DMS153 treated with DMSO at 0.1 percent for 48 hours (cell line): Measurements from ENCODE around the gene TRPM1.

ENCODE experiments used
- DNase-seq: peaks from one replicate; lab custom pipeline; 2025; ENCODE audit not compliant: unreplicated experiment; lab: John Stamatoyannopoulos, UW

The TRPM1 gene

DNA sequence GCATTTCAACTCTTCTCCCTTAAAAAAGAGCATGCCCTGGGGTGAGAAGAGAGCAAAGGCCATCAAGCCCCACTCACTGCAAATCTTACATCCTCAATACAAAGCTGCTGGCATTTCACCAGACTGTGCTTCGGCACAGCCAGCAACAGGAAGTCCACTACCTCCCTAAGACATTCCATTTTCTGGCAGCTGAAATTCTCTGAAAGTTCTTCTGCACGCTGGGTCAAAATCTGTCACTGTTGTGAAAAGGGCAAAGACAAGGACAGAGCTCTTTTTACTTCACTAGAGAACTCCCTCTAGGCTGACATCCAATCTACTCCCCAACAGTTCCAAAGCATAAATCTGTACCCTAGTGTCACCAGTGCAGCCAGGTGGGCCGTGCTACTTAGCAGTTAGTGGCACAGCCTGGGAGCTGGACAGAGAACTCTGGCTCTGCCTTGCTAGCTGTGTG, 116.4 kb downstream of the TRPM1 start:
- DNase-seq, result no peak

DNA sequence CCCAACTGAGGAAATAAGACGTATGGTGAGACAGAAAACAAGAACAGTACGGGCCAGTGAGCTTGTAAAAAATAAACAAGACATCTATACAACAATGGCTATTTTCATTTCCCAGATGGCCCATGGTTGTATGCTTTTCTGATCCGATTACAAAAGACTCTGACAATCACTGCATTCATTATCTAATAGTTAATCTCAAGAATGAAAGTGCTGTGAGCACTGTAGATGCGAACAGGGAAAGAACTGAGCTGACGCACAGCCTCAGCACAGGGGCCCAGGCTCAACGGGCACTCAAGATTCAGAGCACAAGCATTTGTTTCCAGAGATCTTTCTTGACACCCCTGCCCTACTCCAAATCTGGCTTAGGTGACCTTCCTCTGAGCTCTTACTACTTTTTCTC, 117.0 kb downstream of the TRPM1 start:
- DNase-seq, result no peak

DNA sequence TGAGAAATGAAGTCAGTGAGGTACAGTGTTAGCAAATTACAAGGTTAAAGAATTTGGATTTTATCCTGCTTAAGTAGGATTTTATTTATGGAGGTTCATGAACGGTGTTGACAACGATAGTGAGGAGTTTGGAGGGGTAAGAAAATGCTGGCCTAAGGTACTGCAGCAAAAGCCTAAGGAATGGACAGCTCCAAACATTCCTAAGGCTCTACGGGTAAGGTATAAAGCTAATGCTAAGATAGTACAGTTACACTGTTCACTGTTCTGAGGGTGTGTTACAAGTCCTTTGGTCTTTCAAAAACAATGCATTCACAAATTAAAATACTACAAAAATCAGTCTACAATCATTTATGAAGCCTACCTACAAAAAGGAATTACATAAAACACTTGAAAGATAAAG, 117.4 kb downstream of the TRPM1 start:
- no peak for DNase-seq

DNA sequence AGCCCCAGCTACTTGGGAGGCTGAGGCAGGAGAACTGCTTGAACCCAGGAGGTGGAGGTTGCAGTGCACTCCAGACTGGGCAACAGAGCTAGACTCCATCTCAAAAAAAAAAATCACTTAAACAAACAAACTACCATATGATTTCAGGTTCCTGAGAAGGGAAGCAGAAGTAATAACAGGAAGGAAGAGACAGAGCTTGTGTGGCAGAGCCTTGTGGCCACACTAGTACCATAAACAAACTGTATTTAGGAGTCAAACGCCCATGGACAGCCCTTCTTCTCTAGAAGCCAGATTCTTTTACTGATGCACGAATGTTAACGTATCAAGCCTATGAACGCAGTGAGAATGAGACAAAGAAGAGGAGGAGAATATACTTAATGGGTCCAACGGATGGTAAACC, 122.1 kb downstream of the TRPM1 start:
- DNase-seq, result no peak

DNA sequence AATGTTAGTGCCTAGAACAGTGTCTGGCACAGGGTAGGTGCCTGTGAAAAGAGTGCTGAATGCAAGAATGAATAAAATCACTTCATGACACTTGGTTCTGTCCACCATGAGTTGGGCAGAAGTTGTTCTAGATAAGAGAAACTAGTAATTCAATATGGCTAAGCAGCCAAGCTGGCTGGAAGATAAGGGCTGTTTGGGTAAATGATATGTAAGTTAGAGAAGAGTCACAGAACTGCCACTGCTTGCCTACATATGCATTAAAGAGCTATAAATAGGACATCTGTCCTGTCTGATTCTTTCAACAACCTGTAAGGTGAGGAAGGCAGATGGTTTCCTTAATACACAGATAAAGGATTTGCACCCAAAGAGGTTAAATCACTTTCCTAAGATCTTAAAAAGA, 123.2 kb downstream of the TRPM1 start:
- DNase-seq, result no peak

DNA sequence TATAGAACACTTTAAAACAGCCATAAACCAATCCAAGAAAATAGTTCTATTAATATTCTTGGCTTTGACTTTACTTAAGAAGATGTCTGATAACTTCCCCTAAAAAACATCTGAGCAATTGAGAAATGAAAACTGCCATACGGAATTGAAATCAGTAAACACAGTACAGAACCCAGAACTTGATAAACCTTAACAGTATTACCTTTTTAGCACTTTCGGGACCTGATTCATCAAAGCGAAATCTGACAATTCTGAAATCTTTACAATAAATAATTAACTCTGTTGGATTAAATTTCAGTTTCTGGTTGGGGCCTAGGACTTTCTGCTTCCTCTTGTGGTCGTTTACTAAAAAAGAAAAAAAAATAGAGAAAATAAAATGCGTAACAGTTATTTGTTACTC, 127.4 kb downstream of the TRPM1 start:
- no peak for DNase-seq

DNA sequence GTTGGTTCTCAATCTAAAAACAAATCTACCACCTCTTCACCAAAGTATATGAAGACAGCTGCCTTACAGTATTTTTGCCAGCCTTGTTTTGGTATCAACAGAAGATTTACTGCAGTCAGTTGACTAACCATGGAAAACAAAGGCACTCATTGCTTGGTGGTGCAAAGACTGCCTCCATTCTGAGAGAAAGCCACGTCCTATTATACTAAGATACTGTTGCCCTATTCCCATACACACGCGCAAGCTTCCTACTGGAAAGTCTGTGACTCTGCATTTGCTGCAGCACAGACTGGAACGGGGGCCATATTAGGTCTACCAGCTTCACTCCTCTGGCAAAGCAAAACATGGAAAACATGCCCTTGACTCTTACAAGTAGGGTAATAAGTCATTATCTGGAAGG, 128.1 kb downstream of the TRPM1 start:
- DNase-seq, result no peak

DNA sequence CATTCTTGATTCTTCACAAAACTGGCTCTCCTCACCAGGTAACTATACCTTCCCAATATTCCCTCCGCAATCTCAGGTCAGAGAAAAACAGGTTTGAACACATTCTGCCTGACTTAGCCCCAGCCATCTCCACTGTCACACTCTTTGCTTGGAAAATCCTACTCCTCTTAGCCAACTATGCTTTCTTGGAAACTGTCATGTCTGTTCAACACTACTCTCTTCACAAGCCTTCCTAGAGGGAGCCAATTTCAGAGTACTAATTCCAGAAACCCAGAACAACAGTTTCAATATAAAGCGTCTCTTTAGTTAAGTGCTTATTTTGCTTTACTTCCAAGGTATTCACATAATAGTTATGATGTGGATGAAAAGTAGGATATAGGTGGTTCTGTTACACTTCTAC, 131.8 kb downstream of the TRPM1 start:
- no peak for DNase-seq

DNA sequence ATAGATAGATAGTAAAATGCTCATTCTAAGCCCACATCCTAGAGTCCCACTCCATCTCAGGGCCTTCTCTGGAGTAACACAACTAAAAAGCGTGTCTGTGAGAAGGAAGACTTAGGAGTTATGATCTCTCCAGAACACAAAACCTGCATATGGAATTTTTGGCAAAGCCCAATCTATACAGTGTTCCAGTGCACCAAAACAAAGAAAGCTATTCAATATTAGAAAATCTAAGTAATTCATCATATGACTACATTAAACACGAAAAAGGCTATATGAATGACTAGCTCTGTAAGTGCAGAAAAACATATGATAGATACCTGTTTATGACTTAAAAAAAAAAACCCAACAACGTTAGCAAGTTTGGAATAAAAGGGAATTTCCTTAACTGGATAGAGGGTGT, 137.8 kb downstream of the TRPM1 start:
- DNase-seq, result no peak

DNA sequence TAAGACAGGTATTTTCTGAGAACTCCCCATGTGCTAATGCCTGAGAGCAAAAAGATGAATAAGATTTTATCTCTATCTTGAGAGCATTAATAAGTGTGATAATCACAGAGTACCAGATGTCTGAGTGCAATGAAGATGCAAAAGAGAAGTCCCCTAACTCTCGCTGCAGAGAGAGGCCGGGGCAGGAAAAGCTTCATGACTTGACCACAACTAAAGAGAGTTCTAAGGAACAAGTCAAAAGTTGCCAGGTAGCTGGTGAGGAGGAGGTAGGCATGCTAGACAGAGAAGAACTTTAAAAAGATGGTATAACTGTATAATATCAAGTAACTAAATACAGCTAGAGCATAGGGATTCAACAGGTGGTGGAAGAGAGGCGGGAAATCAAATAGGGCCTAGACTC, 138.9 kb downstream of the TRPM1 start:
- DNase-seq, result no peak

DNA sequence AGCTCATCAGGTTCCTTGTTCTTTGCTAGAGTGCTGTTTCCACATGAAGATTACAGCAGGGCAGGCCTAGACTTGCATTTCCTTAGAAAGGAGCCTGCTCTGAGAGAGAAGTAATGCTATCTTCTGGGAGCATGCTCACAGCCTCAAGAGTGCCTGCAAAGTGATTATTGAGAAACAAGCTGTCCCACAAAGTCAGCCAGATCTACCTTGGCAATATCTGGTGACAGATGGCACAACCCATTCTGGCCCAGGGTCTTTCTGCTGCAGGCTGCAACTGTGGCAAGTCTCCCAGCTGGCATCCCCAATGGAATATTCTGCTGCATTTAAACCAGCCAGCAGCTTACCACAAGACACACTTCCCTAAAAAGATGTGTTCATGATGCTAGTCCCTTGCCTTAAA, 139.4 kb downstream of the TRPM1 start:
- DNase-seq, result no peak

DNA sequence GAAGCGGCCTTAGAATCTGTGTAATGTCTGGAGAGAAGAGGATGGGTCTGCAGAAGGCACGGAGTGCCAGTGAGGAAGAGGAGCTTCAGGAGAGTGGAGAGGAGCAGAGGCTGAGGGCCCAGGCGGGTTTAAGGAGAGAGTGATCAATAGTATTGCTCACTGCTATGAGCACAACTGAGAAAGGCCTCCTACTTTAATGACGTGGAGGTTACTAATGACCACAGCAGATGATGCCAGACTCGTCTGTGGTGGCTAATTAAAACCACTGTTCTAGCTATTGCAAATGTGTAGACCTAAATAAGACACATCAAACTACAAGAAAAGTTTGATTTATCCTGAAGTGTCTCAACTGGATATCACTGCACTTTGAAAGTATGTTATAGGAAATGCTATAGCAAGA, 143.3 kb downstream of the TRPM1 start:
- DNase-seq, result no peak

DNA sequence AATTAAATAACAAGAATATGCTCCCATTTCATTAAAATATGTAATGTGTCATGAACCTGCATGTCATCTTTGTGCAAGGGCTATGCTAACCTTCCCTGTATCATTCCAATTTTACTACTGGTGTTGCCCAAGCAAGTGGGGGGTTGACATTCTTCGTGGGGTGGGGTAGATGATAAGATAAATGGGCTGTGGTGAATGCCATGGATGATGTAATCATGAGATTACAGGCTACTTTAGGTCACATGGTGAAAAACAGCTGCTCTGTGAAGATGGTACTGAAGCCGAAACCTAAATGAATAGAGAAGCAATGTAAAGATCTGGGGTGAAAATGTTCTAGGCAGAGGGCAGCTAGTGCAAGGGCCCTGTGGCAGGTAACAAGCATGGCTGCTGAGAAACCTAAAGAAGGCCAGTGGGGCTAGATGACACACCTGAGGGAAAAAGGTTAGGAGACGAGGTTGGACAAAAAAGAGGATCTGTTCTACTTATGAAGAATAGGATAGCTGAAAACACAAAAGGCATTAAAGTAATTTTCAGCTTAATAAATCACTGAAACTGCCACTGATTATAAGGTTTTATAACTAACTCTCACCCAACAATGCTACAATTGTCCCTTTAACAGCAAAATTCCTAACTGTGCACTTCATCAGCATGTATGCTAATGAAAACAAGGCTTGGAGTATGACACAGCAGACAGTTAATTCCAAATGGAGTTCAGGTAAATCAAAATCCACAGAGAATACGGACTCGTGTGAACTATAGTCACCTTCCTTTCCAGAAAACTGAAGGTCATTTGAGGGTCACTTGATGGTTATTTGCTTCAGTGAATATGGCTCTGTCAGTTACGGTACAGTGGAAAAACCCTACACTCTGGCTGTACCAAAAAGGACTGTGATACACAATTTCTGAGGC, 145.1 kb downstream of the TRPM1 start:
- DNase-seq, result no peak

DNA sequence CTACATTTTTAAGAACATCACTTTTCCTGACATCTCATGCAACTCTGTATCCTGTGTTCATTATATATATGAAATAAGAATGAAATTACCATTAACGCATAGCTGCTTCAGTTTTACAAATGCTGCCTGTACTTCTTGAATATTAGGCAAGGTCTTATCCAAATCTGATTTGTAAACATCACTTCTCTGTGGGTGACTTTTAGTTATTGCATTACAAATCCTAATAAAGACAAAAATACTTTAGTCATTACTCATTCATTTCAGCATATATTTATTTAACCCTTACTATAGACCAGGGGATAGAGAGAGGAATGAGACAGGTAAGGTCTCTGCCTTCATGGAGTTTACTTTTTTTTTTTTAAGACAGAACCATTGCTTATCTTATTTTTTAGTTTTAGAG, 146.9 kb downstream of the TRPM1 start:
- DNase-seq, result no peak

DNA sequence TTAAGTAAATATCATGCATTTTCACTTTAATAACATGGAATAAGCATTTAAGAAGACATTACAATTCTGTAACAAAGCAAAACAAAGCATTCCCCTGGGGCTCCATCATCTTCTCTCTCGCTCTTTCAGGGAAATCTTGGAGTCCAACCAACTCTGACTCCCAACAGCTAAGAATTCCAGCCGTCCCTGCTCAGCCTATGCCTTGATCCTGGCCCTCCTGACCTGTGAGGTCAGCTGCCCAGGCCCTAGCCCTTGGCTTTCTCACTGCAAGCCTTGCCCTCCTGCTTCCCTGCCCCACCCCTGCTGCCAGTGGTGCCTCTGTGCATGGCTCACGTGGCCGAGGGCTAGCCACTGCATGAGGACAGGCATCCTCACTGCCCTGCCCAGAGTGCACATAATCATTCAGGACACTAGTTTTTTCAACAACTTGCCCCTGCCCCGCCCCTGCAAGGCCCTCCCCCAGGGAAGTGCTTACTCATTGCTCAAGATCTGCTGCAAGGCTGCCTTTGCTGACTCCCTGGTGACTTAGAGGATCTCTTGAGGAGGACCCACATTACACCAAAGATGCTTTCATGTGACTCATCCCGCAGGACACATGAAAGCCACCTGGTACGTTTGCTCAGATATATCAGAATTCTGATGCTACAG, 147.7 kb downstream of the TRPM1 start:
- no peak for DNase-seq

DNA sequence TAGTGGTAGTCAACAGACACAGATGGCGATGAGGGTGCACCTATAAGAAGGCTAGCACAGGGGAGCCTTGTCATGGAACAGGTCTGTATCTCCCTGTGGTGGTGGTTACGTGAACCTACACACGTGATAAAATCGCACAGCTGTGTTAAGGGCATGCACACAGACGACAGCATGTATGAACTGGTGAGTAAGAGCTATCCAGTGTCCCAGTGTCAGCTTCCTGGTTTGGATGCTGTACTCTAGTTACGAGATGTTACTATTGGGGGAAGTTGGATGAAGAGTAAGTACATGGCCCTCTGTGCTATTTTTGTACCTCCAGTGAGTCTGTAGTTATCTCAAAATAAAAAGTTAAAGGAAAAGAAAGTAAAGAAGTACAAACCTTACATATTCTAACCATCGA, 148.3 kb downstream of the TRPM1 start:
- no peak for DNase-seq
